Ovary (tissue), 9 donors: ENCODE data around the gene TTC23. TPM values are rescaled to one million over a fixed set of nuclear protein-coding genes. Genes with fewer than 3 reads are reported as not detected.
A peak's percentile ranks its signal among the peaks of the same experiment; 100 is the strongest.

Experiments
- DNase-seq, 5 donors: peaks; one replicate each; pipeline ENCODE4 v3.0.0-alpha.2; 2019 to 2020
- H3K27ac ChIP-seq, 2 donors: fragments of 200-600 bp; one replicate each; pipeline versions ENCODE4 v1.5.1 to v1.8.0; 2019 to 2022
- H3K27me3 ChIP-seq: fragments of 200-600 bp; one replicate; pipeline ENCODE4 v1.8.0; 2022
- H3K36me3 ChIP-seq: fragments of 200-600 bp; sonication (generic); one replicate; pipeline ENCODE4 v1.5.1; 2019
- H3K4me1 ChIP-seq: one replicate; pipeline ENCODE4 v1.8.1; 2013; ENCODE audit warnings: mild to moderate bottlenecking, moderate library complexity; ENCODE audit not compliant: insufficient read depth
- H3K4me3 ChIP-seq: fragments of 200-600 bp; sonication (generic); one replicate; pipeline ENCODE4 v1.5.1; 2017
- H3K9me3 ChIP-seq, 2 donors: fragments of 200-600 bp in 1 of 2; sonication (generic) in 1 of 2; one replicate each; pipeline versions ENCODE4 v1.5.1 to v1.8.1; 2013 to 2019; ENCODE audit warnings: mild to moderate bottlenecking in 1 of 2, moderate library complexity in 1 of 2
- EP300 ChIP-seq: sonication (generic); formaldehyde crosslinking; IDR thresholded peaks from one replicate; pipeline ENCODE4 v1.6.1; 2017; ENCODE audit warnings: antibody characterized with exemption
- POLR2A ChIP-seq: fragments of 450-650 bp; IDR thresholded peaks from one replicate; pipeline ENCODE4 v1.6.1; 2017; ENCODE audit warnings: antibody characterized with exemption, mild to moderate bottlenecking, moderate library complexity
- WGBS, 3 donors: extraction: QIAGEN DNeasy Blood & Tissue Kit in 1 of 3; methylation state at CpG; one replicate each; pipeline versions ENCODE4 v1.1.5 to v1.1.7; 2013 to 2017; 5-methylcytosine and 5-hydroxymethylcytosine counted together
- intact Hi-C, 4 donors: fragments of 100-400 bp; cut with DNase I; formaldehyde crosslinking; loops; one replicate each; pipeline versions ENCODE4 v1.11.0 to v1.15.1; 2022 to 2023
- polyA plus RNA-seq, 2 donors: library from polyadenylated mRNA; stranded (reverse); fragments of 200-250 nt in 1 of 2; fragments of 350-450 nt in 1 of 2; fragmentation: Illumina TruSeq in 1 of 2; extraction: RNeasy Lipid Tissue Mini Kit (QIAGEN cat#74804) in 1 of 2; gene quantifications; one replicate each; pipeline ENCODE4 v1.2.3, GENCODE V29; 2013 to 2014
- total RNA-seq, 7 donors: library from RNA; depleted of rRNA in 2 of 7; stranded (reverse); fragments of >200 nt in 2 of 7; fragmentation: NEBNext Ultra II Directional in 3 of 7; extraction: Animal tissue kit (Norgen Biotek cat#: 25700) in 3 of 7; gene quantifications; one replicate each; pipeline versions ENCODE4 v1.1.0 to v1.2.4, GENCODE V29; 2016 to 2023
- TF ChIP-seq, protein P1 (sequence below), 3 donors: fragments of 450-650 bp in 2 of 3; fragments of 200-600 bp in 1 of 3; IDR thresholded peaks; one replicate each; pipeline versions ENCODE4 v1.5.1 to v1.8.0; 2016 to 2022; ENCODE audit warnings: antibody characterized with exemption in 3 of 3, mild to moderate bottlenecking in 1 of 3
- donor health status: DM: no; HTN: no; CAD: no; lungs with moderate emphysema.
- donor health status: DM: no; HTN: no; CAD: no.
- donor health status: Bipolar disorder and iron deficiency.
- donor health status: DM: yes; HTN: yes; CAD: no.
- donor health status: DM: no; HTN: no; CAD: no.
- donor health status: DM: yes; HTN: yes; CAD: no.

The TTC23 gene
- total and polyA plus RNA-seq, 9 donors: 15.9 to 35.8 (median 25.8) TPM

- intact Hi-C loops: loop anchor here in 1 of 4 donors (5.0 kb wide), 1 partner anchor 1748 kb away; no protein-coding TSS in a partner anchor
- WGBS, 3 donors: 81 to 92% (median 81%) methylated on average over 8 of the region's 8 CpGs
- Histone ChIP-seq H3K36me3 (no peaks in the 10 kb centered on the region), H3K27ac (peak overlapping the region in 1 of 2 donors; percentile 47), H3K27me3 (no peaks in the 10 kb centered on the region), H3K9me3 (no peaks in the 10 kb centered on the region), H3K4me1 (peaks cover 12% of the 10 kb centered on the region), H3K4me3 (no peak overlapping the region)
- peak in 1 of 5 donors; percentile 21 for DNase-seq
- TF ChIP-seq EP300: no peak
- TF ChIP-seq, protein P1, sequence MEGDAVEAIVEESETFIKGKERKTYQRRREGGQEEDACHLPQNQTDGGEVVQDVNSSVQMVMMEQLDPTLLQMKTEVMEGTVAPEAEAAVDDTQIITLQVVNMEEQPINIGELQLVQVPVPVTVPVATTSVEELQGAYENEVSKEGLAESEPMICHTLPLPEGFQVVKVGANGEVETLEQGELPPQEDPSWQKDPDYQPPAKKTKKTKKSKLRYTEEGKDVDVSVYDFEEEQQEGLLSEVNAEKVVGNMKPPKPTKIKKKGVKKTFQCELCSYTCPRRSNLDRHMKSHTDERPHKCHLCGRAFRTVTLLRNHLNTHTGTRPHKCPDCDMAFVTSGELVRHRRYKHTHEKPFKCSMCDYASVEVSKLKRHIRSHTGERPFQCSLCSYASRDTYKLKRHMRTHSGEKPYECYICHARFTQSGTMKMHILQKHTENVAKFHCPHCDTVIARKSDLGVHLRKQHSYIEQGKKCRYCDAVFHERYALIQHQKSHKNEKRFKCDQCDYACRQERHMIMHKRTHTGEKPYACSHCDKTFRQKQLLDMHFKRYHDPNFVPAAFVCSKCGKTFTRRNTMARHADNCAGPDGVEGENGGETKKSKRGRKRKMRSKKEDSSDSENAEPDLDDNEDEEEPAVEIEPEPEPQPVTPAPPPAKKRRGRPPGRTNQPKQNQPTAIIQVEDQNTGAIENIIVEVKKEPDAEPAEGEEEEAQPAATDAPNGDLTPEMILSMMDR (IDR thresholded peaks at IDR 0.05): no peak
- TF ChIP-seq POLR2A: no peak
Observed at GRCh38 chr15:99124641-99125040, 124.7 kb downstream of the TTC23 start.

DNA sequence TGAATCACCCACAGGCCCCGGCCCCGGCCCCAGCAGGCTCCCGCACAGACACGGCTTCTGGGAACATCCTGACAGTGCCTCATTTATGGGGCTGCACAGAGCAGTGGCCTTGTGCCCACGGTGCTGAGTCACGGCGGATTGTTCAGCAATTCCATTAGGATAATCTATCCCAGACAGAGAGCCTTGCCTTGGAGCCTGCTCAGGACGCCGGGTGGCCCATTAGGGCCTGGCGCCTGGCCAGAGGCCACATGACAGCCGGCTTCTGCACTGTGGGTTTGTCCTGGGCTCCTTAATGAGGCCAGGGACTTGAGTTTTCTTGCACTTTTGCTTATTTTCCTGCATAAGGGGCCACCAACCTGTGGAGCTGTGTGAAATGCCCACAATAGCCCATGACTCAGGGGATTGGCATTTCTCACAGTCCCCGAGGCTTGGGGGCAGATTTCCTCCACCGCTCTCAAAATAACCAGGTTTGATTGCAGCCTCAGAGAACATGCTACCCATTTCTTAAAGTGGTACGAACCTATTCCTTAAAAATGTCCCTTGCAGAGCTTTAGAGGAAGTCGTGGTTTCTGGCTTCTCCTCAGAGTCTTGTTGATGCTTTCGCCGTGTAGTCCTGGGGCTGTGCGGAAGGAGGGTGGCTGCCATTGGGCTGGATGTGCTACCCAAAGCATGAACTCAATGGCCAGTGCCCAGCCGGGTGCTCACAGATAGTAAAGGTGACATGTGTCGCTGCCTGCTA lies 125.5 kb downstream of the TTC23 start:
- no peak for TF ChIP-seq EP300
- TF ChIP-seq, protein P1 (IDR thresholded peaks at IDR 0.05): no peak
- TF ChIP-seq POLR2A: no peak
- Histone ChIP-seq H3K27me3 (no peaks in the 10 kb centered on the region), H3K27ac (peak overlapping the region in 1 of 2 donors; percentile 47), H3K4me3 (peak overlapping the region; percentile 6), H3K4me1 (peaks cover 12% of the 10 kb centered on the region), H3K9me3 (no peaks in the 10 kb centered on the region), H3K36me3 (no peaks in the 10 kb centered on the region)
- 8 to 17% (median 14%) methylated on average over 19 to 20 of the region's 20 CpGs for whole genome bisulfite sequencing, 3 donors
- DNase-seq: peak; percentile 78 to 86 (median 81)
- intact Hi-C loops: no loop called here

DNA sequence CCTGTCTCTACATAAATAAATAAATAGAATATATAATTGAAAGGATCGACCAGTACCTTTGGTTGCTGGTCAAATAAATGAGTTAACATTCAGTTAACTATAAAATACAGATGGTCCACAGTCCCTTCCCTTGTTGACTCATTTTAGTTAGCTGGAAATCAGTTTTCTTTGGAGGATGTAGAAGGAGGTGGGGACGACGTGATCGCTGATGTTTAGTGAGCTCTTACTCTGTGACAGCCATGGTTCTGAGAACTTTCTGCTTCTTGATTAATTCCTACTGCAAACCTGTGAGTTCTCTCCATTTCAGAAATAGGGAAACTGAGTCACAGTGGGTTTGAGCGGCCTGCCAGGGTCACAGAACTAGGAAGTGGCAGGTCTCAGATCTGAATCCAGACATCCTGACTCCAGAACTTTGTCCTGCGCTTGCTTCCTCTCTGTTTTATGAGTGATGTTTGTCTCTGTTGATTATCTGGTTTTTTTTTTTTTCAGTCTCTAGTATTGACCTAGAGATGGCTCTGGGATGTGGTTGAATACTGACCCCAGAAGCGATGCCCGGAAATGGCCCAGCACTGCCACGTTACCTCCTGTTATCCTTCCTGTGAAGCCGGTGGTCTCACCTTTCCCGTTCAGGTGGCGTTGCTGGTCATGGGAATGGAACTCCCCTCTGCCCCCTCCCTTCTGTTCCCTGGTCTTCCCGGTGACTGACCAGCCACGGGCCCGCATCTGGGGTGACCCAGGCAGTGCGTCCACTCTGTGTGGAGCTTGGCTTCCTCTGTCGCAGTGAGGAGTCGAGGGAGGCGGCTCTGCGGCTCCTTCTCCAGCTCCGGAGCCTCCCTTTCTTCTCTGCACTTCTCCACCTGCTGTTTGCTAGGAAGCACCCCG lies 126.3 kb downstream of the TTC23 start:
- Histone ChIP-seq H3K4me1 (peaks cover 12% of the 10 kb centered on the region), H3K27ac (peak overlapping the region in 1 of 2 donors; percentile 47), H3K27me3 (no peaks in the 10 kb centered on the region), H3K9me3 (no peaks in the 10 kb centered on the region), H3K36me3 (no peaks in the 10 kb centered on the region), H3K4me3 (no peak overlapping the region)
- TF ChIP-seq EP300 (no peak), POLR2A (no peak)
- TF ChIP-seq, protein P1 (IDR thresholded peaks at IDR 0.05): no peak
- WGBS, 3 donors: 51 to 55% (median 53%) methylated on average over 22 of the region's 22 CpGs
- intact Hi-C loops: no loop called here
- peak in 2 of 5 donors; percentile 16 to 40 for DNase-seq

DNA sequence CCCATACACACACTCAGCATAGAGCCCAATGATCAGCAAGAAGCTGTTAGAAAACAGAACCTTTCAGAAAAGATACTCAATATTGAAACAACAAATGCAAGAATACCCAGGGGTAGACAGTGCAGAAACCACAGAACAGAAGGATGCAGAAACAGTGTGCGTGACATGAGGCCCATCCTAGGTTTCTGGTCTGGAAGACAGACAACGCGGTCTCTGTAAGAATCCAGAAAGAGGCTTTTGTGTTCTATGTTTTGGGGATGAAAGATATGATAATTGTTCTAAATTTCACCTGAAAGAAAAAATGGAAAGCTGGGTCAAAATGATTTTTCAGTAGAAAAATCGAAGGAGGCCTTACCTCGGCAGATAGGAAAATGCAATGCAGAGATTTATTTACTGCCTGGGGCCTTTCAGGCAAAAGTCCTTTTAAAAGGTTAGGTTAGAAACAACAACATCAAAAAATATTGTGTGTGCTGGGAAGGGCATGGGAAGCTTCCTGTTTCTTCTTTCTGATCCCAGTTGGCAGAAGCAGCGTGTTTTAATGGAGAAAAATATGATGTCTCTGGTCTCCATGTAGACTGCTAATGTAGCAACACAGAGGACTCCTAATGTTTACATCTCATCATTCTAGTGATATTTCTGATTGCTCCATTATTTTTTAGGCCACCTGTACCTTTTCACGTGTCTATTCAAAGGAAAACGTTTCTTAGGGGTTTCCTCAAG lies 127.5 kb downstream of the TTC23 start:
- Histone ChIP-seq H3K9me3 (no peaks in the 10 kb centered on the region), H3K4me1 (peaks cover 12% of the 10 kb centered on the region), H3K27ac (no peak overlapping the region), H3K4me3 (no peak overlapping the region), H3K36me3 (no peaks in the 10 kb centered on the region), H3K27me3 (no peaks in the 10 kb centered on the region)
- TF ChIP-seq, protein P1 (IDR thresholded peaks at IDR 0.05): no peak
- TF ChIP-seq EP300 (no peak), POLR2A (no peak)
- DNase-seq: no peak
- 70 to 82% (median 77%) methylated on average over 8 of the region's 8 CpGs for WGBS, 3 donors
- intact Hi-C loops: no loop called here
